Stimulated activated CD4-positive, alpha-beta T cell treated with anti-CD3 and anti-CD28 coated beads, Interleukin-15, amount 100 ng/mL, for 1 hour (primary cell): Measurements from ENCODE around the gene KIAA1958.

Source experiments
- DNase-seq, 2 donors: peaks; one replicate each; pipeline ENCODE4 v3.0.0-alpha.2; 2020; ENCODE audit warnings: low read depth in 1 of 2, low spot score in 1 of 2

Gene KIAA1958

GRCh38 chr9:112486221-112487007, at the start of gene KIAA1958:
TSS of gene KIAA1958 (plus strand) at chr9:112486827. CDS start at chr9:112574081, 87,254 bp downstream.
- DNase-seq = peak; percentile 59 to 71

DNA sequence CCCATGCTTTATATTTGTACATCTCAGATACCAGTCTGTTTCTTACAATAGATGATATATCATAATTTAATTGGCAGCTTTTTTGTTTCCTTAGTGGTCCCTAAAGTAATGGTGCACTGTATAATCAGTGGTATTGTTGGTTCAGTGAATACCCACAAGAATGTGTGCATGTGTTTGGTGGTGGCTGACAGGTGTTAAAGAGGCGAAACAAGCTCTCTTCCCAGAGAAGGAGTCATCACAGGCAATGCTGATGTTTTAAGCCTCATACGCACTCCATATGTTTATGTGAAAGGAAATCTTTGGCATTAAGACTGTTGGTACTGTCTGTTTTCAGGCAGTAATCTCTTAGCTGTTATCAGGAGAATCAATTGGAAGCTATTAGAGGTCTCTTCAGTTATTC, 49.2 kb upstream of the KIAA1958 start:
- no peak for DNase-seq

- no peak for DNase-seq
These were observed 47.5 kb upstream of the KIAA1958 start for GRCh38 chr9:112439171-112439570.

- no peak for DNase-seq
These were observed 46.8 kb upstream of the KIAA1958 start for GRCh38 chr9:112439825-112440224.

DNA sequence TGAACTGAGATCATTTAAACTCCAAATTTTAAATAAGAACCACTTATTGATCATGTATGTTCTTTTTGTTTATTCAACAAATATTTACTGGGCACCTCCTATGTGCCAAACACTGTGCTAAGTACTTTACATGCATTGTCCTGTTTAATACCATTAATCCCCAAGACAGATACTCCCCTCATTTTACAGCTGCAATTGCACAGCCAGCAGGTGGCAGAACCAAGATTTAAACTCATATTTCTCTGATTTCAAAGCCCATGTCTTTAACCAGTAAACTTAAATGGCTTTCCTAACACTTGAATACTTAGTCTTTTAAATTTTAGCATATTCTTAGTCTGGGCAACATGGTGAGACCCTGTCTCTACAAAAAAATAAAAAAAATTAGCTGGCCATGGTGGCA, 43.4 kb upstream of the KIAA1958 start:
- no peak for DNase-seq

DNA sequence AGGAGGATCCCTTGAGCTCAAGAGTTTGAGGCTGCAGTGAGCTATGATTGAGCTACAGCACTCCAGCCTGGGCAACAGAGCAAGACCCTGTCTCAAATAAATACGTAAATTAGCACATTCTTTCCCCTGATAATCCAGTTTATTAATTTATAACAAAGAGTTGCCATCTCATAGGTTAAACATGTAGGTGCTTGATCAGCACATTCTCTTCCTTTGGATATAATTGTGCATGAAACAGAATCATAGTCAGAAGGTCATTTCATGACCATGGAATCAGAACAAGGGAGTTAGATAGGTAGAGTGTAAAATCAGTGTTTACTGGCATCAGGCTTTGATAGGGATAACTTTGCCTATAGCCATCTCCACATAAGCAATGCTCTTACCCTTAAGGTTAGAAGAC, 43.0 kb upstream of the KIAA1958 start:
- no peak for DNase-seq

DNA sequence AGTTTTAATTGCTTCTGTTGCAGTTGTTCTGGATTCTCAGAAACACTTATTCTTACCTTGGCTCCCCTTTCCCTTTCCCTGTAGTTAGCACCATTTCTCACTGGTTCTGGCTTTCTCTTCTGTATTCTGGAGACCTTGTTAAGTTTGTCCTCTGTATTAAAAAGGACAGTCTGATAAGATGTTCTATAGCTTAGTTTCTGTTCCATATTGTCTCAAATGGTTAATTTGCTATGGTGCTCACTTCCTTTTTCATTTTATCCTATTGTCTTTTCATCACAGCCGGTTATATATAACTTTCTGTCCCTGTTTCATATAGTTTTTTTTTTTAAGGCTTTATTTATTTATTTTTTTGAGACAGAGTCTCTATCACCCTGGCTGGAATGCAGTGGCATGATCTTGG, 41.4 kb upstream of the KIAA1958 start:
- DNase-seq = no peak

DNA sequence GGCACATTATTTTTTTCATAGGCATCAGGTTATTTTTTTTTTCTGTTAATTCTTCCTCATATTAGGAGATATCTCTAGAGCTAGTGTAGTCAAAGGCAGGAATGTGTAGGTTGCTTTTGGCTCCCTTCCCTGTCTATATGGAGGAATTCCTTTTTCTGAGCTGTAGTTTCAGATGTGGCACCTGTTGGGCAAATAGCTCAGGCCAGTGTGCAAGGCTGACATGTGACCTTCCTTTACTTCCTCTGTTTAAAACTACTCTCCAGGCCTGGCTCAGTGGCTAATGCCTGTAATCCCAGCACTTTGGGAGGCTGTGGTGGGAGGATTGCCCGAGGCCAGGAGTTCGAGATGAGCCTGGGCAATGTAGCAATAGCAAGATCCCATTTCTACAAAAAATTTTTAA, 40.5 kb upstream of the KIAA1958 start:
- DNase-seq = no peak

- no peak for DNase-seq
These were observed 40.1 kb upstream of the KIAA1958 start for GRCh38 chr9:112446526-112446925.

- DNase-seq = no peak
These were observed 39.3 kb upstream of the KIAA1958 start for GRCh38 chr9:112447283-112447761.

DNA sequence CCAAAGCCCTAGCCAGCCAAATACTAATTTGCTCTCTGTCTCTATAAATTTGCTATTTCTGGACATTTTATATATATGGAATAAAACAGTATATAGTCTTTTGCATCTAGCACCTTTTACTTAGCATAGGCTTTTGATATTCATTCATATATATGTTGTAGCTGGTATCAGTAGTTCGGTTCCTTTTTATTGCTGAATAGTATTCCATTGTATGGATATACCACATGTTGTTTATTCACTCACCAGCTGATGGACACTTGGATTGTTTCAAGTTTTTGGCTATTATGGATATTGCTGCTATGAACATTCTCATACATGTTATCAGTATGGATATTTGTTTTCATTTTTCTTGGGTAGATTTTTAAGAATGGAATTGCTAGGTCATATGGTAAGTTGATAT, 23.8 kb upstream of the KIAA1958 start:
- DNase-seq = no peak

GRCh38 chr9:112465352-112465751, 21.3 kb upstream of the KIAA1958 start:
- DNase-seq = no peak

GRCh38 chr9:112472996-112473395, 13.6 kb upstream of the KIAA1958 start:
- no peak for DNase-seq

GRCh38 chr9:112473986-112474385, 12.6 kb upstream of the KIAA1958 start:
- no peak for DNase-seq

- no peak for DNase-seq
These were observed 11.3 kb upstream of the KIAA1958 start for GRCh38 chr9:112475318-112475717.

DNA sequence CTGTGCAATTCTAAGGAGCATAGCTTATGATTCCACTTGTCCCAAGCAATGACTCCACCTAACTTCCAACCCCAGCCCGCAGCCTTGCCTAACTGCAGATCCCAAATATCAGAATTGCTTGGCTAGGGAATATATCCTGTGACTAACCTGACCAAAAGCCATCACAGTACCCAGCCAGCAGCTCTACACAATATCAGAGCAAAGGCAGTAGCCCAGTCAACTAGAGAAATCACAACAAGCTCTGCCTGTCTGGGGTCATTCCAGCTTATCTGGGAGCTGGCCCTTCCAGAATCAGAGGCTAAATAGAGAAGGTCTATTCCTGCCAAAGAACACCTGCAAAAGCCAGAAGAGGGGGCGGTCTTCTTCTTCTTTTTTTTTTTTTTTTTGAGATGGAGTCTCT, 9.3 kb upstream of the KIAA1958 start:
- DNase-seq = no peak

DNA sequence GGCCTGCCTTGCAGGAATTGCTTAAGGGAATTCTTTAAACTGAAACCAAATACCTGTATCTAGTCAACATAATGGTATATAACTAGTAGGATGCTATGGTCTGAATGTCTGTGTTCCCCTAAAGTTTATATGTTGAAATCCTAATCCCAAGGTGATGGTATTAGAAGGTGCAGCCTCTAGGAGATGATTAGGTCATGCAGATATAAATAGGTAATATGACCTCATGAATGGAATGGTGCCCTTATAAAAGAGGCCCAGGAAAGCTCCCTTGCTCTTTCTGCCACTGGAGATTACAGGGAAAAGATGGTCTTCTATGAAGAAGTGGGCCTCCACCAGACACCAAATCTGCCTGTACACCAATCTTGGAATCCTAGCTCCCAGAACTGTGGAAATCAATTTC, 7.4 kb upstream of the KIAA1958 start:
- no peak for DNase-seq

DNA sequence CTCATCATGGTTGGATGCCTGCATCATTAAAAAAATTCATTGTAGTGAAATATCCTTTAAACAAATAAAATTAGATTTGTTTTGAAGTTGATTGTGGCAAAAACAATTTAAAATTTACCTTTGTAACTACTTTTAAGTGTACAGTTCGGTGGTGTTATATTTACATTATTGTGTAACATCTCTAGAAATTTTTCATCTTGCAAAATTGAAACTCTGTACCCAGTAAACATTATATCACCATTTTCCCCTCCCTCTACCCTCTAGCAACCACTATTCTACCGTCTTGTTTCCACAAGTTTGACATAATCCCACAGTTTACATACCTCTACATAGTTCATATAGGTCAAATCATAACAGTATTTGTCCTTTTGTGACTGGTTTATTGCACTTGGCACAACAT, 2.0 kb upstream of the KIAA1958 start:
- DNase-seq = no peak

- DNase-seq = no peak
These were observed 1.1 kb upstream of the KIAA1958 start for GRCh38 chr9:112485574-112485973.

GRCh38 chr9:112487008-112487798, 576 bp downstream of the KIAA1958 start:
- DNase-seq = peak; percentile 9 to 37

DNA sequence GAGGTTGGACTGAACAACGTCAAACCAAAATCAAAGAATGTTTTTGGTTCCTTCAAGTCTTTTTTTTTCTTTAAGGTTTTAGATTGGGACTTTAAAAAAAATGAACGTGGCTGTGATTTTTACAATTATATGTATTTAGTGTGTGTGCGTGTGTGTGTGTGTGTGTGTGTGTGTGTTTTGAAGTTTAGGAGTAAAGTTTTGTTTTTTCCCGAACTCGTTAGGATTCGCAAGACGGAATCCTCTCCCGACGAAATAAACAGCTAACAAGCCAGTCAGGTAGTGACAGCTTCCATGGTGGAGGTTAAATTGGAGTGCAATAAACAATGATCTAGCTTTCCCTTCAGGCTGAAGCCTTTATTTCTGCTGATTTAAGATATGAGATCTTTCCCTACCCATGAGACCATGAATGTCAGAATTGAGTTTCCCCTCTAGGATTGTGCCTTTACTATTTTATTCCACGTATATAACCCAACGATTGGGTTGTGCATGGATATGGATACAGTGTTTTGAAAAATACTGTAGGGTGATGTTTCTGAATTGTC, 1.2 kb downstream of the KIAA1958 start:
- DNase-seq = no peak

DNA sequence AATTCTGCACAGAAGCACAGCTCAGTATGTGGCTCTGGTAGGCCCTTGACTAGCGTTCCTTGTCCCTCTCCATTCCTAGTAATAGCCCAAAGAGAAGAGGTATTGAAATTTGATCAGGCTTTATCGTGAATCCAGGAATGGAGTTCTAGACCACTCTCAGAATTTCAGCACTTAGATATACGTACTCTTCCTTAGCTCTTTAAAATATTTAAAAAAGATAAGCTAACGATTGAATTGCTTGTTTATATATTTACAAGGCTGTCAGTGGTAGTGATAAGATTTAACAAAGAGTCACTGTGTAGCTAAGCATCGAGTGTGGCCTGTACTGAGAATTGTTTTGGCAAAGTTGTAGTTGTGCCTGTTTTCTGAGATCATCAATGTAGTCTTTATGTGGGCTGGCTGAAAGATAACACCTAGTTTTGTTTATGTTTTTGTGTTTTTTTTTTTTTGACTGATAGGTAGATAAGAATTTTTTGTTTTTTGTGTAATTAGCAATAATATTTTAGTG, 2.5 kb downstream of the KIAA1958 start:
- DNase-seq = no peak
